Measurements from ENCODE around the gene CAMK2N1. TPM values are rescaled to one million over a fixed set of nuclear protein-coding genes. Genes with fewer than 3 reads are reported as not detected.
A peak's percentile ranks its signal among the peaks of the same experiment; 100 is the strongest.
"Not testable (repeated sequence)": the region's sequence is repeated elsewhere in the genome, so short reads cannot be mapped to it uniquely, and the experiment has no call there.

Gene CAMK2N1
- polyA plus RNA-seq, 4 donors = 70.0 to 88.8 (median 78.3) TPM

GRCh38 chr1:20497506-20497905, 11.5 kb upstream of the CAMK2N1 start:
- no peak for DNase-seq (ENCODE audit: low read depth in 4 of 4, low spot score in 2 of 4)

GRCh38 chr1:20496725-20497383, 10.8 kb upstream of the CAMK2N1 start:
- DNase-seq (ENCODE audit: low read depth in 4 of 4, low spot score in 2 of 4) = not testable (repeated sequence)

DNA sequence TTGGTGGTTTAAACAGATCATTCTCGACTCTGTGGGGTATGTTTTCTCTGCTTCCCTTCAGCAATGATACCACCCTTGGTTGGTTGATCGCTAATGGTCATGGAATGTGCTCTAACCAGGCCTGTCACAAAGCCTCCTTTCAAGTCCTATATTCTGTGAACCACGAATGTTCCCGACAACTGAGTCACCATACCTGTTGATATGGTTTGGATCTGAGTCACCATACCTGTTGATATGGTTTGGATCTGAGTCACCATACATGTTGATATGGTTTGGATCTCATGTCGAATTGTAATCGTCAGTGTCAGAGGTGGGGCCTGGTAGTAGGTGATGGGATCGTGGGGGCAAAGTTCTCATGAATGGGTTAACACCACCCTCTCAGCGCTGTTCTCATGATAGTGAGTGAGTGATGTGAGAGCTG, 10.2 kb upstream of the CAMK2N1 start:
- no peak for DNase-seq (ENCODE audit: low read depth in 4 of 4, low spot score in 2 of 4)

DNA sequence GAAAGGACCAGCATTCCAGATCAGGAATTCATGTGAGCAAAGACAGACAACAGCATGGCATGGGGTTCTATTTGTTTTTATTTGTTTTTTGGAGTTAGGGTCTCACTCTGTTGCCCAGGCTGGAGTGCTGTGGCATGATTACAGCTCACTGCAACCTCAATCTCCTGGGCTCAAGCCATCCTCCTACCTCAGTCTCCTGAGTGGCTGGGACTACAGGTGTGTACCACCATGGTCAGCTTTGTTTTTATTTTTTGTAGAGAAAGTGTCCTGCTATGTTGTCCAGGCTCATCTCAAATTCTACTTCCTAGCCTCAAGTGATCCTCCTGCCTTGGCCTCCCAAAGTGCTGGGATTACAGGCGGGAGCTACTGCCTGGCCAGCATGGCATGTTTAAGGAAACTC, 9.7 kb upstream of the CAMK2N1 start:
- no peak for DNase-seq (ENCODE audit: low read depth in 4 of 4, low spot score in 2 of 4)

DNA sequence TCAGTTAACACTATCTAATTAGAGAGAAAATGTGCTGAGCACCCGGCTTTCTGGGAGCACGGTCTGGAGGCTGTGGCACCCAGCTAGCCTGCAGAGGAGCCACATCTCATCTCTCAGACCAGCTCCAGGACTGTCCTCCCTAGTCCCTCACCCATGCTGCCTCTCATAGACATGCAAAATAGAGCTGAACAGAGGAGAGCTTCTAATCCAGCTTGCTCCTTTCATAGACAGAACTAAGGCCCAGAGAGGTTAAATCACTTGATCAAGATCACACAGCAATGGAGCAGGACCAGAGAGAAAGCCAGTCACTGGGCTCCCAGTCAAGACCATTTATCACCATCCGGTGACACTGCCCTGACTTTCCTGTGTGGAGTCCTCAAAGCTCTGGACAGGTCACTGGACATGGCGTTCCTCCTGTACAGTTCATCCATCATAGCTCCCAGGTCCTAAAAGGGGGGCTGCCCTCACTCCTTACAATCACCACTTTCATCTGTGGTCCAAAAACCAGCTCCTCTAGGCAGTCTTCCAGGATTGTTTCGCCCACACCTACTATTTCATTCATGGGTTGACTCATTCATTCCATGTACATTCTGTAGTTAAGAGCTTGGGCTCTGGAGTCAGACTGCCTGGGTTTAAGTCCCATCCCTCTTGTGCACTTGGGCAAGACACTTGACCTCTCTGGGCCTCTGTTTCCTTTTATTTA, 8.8 kb upstream of the CAMK2N1 start:
- DNase-seq (ENCODE audit: low read depth in 4 of 4, low spot score in 2 of 4) = no peak

- DNase-seq (ENCODE audit: low read depth in 4 of 4, low spot score in 2 of 4) = peak in 1 of 4 donors; percentile 87
These were observed 8.0 kb upstream of the CAMK2N1 start for GRCh38 chr1:20493839-20494608.

DNA sequence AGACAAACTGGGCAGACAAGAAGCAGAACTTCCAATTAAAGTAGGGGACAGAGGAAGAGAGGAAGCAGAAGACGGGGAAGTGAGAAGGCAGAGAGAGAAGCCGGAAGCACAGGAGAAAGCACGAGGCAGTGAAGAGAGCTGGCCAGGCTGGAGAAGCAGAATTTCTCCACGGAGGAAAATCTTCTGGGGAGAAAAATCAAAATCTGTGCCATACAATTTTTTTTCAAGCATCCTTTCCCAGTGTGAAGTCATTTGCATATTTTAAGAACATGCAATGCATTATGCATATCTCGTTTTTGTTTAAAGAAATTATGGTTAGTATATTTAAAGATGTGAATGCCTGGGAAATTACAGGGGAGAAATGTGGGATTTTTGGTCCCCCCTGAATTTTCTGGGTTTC, 7.3 kb upstream of the CAMK2N1 start:
- no peak for DNase-seq (ENCODE audit: low read depth in 4 of 4, low spot score in 2 of 4)

DNA sequence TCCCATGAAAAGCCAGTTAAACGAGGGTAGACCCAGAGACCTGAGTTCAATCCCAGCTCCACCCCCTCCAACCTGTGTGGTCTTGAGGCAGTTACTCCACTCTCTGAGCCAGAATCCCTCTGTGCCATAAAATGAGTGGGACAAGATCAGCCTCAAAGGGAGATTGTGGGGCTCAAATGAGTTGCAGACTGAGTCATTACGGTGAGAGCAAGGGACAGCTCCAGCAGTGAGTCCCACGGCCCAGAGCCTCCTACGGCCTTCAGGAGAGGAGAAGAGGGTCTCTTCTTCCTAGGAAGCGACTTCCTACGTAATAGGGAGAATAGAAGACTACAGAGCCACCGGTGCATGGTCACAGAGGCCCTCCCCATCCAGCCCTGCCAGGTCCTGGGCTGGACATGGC, 6.7 kb upstream of the CAMK2N1 start:
- DNase-seq (ENCODE audit: low read depth in 4 of 4, low spot score in 2 of 4) = no peak

DNA sequence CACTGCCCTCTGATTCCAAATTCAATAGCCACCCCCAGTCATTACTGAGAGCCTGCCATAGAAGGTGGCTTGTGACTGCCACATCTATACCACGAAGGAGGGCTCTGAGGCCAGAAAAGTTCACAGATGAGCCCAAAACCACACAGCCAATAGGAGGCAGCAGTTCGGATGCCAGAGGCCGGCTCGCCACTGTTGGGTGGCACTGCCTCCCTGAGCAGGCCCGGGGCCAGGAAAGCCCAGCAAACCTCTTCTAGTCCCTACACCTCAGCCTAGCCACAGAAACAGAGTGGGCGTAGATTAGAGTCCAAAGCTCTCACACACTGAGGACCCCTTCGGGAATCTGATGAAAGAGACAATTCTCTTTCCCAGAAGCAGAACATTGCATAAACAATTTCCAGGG, 5.9 kb upstream of the CAMK2N1 start:
- DNase-seq (ENCODE audit: low read depth in 4 of 4, low spot score in 2 of 4) = no peak

DNA sequence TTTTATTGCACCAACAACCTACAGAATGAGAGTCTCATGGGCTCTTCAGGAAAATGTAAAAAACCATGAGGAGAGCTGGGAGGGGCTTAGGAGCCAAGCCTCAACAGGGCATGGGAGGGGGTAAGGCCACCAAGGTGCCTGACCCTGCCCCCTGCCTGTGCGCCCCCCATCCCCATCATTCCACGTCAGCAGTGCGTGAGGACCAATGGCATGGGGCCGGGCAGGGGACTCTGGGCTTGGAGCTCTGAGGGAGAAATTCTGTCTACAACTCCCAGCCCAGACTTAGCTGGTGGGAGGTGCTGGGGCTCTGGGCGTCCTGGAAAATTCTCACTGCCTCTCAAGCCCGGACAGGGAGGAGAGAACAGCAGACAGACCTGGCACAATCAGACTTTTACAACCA, 5.2 kb upstream of the CAMK2N1 start:
- DNase-seq (ENCODE audit: low read depth in 4 of 4, low spot score in 2 of 4) = no peak

GRCh38 chr1:20487236-20487590, 1.2 kb upstream of the CAMK2N1 start:
- no peak for DNase-seq (ENCODE audit: low read depth in 4 of 4, low spot score in 2 of 4)

DNA sequence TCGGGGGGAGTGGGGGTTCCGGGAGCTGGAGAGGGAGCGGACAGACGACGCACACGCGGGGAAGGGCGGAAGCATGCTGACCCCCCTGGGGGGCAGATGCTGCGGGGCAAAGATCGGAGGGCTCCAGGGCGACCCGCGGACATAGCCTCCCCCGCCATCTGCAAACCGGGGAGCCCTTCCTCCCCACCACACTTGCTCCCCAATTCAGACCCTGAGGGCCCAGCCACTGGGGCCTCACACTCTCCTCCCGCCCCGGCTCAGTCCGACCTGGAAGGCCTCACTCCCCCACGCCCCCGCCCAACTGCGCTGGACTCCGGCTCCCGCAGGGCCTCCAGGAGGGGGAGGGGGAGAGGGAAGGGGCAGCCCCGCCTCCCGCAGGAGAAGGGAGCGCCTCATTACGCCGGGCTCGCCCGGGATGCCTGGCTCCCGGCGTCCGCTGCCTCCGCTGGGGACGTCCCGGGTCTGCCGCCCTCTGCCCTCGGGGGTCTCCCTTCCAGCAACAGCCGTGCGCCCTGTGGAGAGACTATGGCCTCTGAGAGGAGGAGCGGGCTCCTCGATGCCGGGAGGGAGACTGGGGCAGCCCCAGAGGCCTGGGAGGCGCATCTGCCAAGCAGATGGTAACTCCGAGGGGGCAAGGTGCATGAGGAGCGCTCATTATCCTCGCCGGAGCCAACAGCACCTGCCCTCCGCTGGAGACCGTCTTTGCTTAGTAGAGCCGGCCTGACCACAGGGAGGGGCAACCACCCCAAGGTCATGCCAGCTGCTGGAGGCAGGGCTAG, 636 bp upstream of the CAMK2N1 start:
- DNase-seq (ENCODE audit: low read depth in 4 of 4, low spot score in 2 of 4) = peak in 3 of 4 donors; percentile 76 to 85 (median 77)

- no peak for DNase-seq (ENCODE audit: low read depth in 4 of 4, low spot score in 2 of 4)
These were observed 1.2 kb downstream of the CAMK2N1 start for GRCh38 chr1:20484519-20485462.

DNA sequence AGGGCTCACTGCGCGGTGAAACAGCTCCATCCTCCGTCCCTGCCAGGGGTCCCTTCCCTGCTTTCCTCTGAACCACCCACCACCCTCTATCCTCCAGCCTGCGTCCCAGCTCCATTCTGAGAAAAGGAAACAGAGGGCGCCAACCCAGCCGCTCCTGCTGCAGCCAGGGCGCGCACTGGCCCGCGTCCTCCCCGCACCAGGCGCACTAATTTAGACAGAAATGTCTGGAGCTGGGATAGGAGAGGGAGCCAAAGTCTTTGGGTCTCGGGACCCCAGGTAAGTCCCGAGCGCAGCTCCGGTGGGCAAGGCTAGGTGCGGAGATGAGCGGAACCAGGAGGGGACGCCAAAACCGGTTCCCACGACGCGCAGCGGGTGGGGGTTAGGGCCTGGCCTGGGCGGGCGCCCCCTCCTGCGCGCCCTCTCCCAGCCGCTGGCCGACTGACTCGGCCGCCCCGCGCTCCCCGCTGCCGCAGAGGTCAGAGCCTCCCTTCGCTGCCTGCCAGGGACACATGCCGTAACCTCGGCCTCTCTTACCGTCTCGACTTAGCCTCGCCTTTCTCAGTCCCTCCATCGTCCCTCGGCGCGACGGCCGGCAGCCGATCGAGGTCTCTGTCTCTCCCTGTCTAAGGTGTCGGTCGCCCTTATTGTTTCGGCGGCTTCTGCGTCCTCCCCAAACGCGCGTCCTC, 2.0 kb downstream of the CAMK2N1 start:
- DNase-seq (ENCODE audit: low read depth in 4 of 4, low spot score in 2 of 4) = no peak

DNA sequence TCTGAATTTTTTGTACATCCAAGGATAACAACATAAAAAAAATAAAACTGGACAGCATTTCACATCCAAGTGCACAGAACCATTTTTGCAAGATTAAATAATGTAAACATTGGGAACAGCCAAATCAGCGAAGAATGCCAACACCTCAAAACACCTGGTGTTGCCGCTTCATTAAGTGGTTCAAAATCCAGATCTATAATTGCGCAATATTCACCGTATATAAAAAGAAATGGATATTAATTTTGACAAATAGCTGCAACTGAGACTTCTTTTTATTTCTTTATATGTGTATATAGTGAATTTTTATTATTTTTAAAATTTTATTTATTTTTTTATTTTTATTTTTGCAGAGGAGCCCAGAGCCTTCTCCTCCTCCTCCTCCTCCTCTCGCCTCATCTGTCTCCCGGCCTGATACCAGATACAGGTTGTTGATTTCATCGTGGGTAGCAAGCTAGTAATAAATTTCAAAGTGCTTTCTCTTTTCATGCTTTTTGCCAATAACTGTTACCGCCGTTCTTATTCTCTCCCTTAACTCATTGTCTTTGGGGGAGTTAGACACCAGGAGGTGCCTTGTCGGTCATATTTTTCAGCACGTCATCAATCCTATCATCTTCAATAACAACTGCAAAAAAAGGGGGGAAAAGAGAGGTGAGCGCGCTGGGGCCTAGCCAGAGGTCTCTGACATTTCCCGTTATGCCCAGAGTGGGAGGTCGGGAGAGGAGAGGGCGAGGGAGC, 2.7 kb downstream of the CAMK2N1 start:
- DNase-seq (ENCODE audit: low read depth in 4 of 4, low spot score in 2 of 4) = no peak

- no peak for DNase-seq (ENCODE audit: low read depth in 4 of 4, low spot score in 2 of 4)
These were observed 4.1 kb downstream of the CAMK2N1 start for GRCh38 chr1:20481643-20482498.

- no peak for DNase-seq (ENCODE audit: low read depth in 4 of 4, low spot score in 2 of 4)
These were observed 4.9 kb downstream of the CAMK2N1 start for GRCh38 chr1:20480951-20481617.

Data from left renal cortex interstitium (tissue), 4 donors.